HepG2 (cell line): ENCODE measurements around the gene CHST12. TPM values are rescaled to one million over a fixed set of nuclear protein-coding genes. Genes with fewer than 3 reads are reported as not detected.
A peak's percentile ranks its signal among the peaks of the same experiment; 100 is the strongest.

ENCODE experiments used
- HCFC1 ChIP-seq: fragments of 150-350 bp; IDR thresholded peaks from 2 replicates; pipeline ENCODE4 v1.6.1; 2014; ENCODE audit warnings: low read depth, low read length
- HOXA3 ChIP-seq: sonication (generic); formaldehyde crosslinking; IDR thresholded peaks from 2 replicates; pipeline ENCODE4 v1.5.0; 2020; ENCODE audit warnings: missing genetic modification reagents
- NCOA1 ChIP-seq: sonication (generic); formaldehyde crosslinking; IDR thresholded peaks from 2 replicates; pipeline ENCODE4 v1.9.0; 2021; ENCODE audit warnings: missing genetic modification reagents
- ZBTB14 ChIP-seq: sonication (generic); formaldehyde crosslinking; IDR thresholded peaks from 2 replicates; pipeline ENCODE4 v1.4.0; 2020; ENCODE audit warnings: missing genetic modification reagents
- ZNF121 ChIP-seq: sonication (generic); formaldehyde crosslinking; IDR thresholded peaks from 2 replicates; pipeline ENCODE4 v1.5.0; 2020; ENCODE audit warnings: mild to moderate bottlenecking, missing genetic modification reagents
- ZNF143 ChIP-seq: sonication (generic); formaldehyde crosslinking; IDR thresholded peaks from 2 replicates; pipeline ENCODE4 v1.4.0; 2020; ENCODE audit warnings: missing genetic modification reagents
- ZNF160 ChIP-seq: sonication (generic); formaldehyde crosslinking; IDR thresholded peaks from 2 replicates; pipeline ENCODE4 v1.8.0; 2022; ENCODE audit warnings: mild to moderate bottlenecking, inconsistent platforms, missing genetic modification reagents
- ZNF350 ChIP-seq: sonication (generic); formaldehyde crosslinking; IDR thresholded peaks from 2 replicates; pipeline ENCODE4 v1.4.0; 2020; ENCODE audit warnings: mild to moderate bottlenecking, low read depth, missing genetic modification reagents, borderline replicate concordance
- ZNF574 ChIP-seq: sonication (generic); formaldehyde crosslinking; IDR thresholded peaks from 2 replicates; pipeline ENCODE4 v1.4.0; 2020; ENCODE audit warnings: missing genetic modification reagents
- ZNF605 ChIP-seq: sonication (generic); formaldehyde crosslinking; IDR thresholded peaks from 2 replicates; pipeline ENCODE4 v1.8.0; 2022; ENCODE audit warnings: mild to moderate bottlenecking, missing genetic modification reagents
- ZNF720 ChIP-seq: sonication (generic); formaldehyde crosslinking; IDR thresholded peaks from 2 replicates; pipeline ENCODE4 v1.4.0; 2020; ENCODE audit warnings: missing genetic modification reagents
- ZNF879 ChIP-seq: sonication (generic); formaldehyde crosslinking; IDR thresholded peaks from 2 replicates; pipeline ENCODE4 v1.8.1; 2023; ENCODE audit warnings: missing genetic modification reagents
- ZSCAN12 ChIP-seq: sonication (generic); formaldehyde crosslinking; IDR thresholded peaks from 2 replicates; pipeline ENCODE4 v1.9.0; 2021; ENCODE audit warnings: mild to moderate bottlenecking, missing genetic modification reagents
- polyA plus RNA-seq, 8 experiments: library from polyadenylated mRNA; depleted of rRNA in 3 of 8; stranded (reverse) in 7 of 8; unstranded in 1 of 8; fragments of >200 nt; fragmentation: Illumina TruSeq in 4 of 8; extraction: Trizol in 4 of 8; gene quantifications; 2 replicates each; pipeline versions ENCODE4 v1.2.1 to v1.2.3, GENCODE V29; 2011 to 2016; ENCODE audit warnings: low read depth in 4 of 8, missing spikeins in 1 of 8, mixed read lengths in 1 of 8; ENCODE audit not compliant: insufficient read depth in 1 of 8
- total RNA-seq, 5 experiments: library from RNA; depleted of rRNA; stranded (reverse); fragments of >200 nt; fragmentation: Illumina TruSeq; extraction: Trizol; gene quantifications; 2 replicates each; pipeline ENCODE4 v1.2.3, GENCODE V29; 2016; ENCODE audit warnings: low read depth in 1 of 5
- TF ChIP-seq, protein P1 (sequence below): sonication (generic); formaldehyde crosslinking; IDR thresholded peaks from 2 replicates; pipeline ENCODE4 v1.5.0; 2020; ENCODE audit warnings: mild to moderate bottlenecking, missing genetic modification reagents, moderate library complexity
- TF ChIP-seq, protein P2 (sequence below): sonication (generic); formaldehyde crosslinking; IDR thresholded peaks from 2 replicates; pipeline ENCODE4 v1.8.0; 2023; ENCODE audit warnings: mild to moderate bottlenecking, missing genetic modification reagents
- TF ChIP-seq, protein P3 (sequence below): sonication (generic); formaldehyde crosslinking; IDR thresholded peaks from 2 replicates; pipeline ENCODE4 v1.8.1; 2023; ENCODE audit warnings: mild to moderate bottlenecking, missing genetic modification reagents

CHST12 gene
- total and polyA plus RNA-seq, 2 of the 13 experiments (the other 11 are each of a cell fraction or from before 2014, with no cell fraction given) = 6.4 to 15.8 TPM

- TF ChIP-seq, protein P1, sequence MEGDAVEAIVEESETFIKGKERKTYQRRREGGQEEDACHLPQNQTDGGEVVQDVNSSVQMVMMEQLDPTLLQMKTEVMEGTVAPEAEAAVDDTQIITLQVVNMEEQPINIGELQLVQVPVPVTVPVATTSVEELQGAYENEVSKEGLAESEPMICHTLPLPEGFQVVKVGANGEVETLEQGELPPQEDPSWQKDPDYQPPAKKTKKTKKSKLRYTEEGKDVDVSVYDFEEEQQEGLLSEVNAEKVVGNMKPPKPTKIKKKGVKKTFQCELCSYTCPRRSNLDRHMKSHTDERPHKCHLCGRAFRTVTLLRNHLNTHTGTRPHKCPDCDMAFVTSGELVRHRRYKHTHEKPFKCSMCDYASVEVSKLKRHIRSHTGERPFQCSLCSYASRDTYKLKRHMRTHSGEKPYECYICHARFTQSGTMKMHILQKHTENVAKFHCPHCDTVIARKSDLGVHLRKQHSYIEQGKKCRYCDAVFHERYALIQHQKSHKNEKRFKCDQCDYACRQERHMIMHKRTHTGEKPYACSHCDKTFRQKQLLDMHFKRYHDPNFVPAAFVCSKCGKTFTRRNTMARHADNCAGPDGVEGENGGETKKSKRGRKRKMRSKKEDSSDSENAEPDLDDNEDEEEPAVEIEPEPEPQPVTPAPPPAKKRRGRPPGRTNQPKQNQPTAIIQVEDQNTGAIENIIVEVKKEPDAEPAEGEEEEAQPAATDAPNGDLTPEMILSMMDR (CRISPR knock-in tag) = peak; percentile 5; the same call in 1 of the 2 replicates
- TF ChIP-seq ZNF574 (CRISPR knock-in tag) (peak; percentile 48), NCOA1 (CRISPR knock-in tag) (peak; percentile 9; the same call in 1 of the 2 replicates), ZNF121 (CRISPR knock-in tag) (no peak), ZBTB14 (0 out of 2 replicates have a peak, but pooled peaks have one; percentile 6), ZNF879 (no peak), ZSCAN12 (CRISPR knock-in tag) (0 out of 2 replicates have a peak, but pooled peaks have one; percentile 40), HCFC1 (no peak), ZNF350 (CRISPR knock-in tag) (0 out of 2 replicates have a peak, but pooled peaks have one; percentile 18), ZNF720 (no peak), HOXA3 (CRISPR knock-in tag) (0 out of 2 replicates have a peak, but pooled peaks have one; percentile 18), ZNF143 (0 out of 2 replicates have a peak, but pooled peaks have one; percentile 47), ZNF160 (CRISPR knock-in tag) (0 out of 2 replicates have a peak, but pooled peaks have one; percentile 25), ZNF605 (CRISPR knock-in tag) (no peak)
- TF ChIP-seq, protein P2, sequence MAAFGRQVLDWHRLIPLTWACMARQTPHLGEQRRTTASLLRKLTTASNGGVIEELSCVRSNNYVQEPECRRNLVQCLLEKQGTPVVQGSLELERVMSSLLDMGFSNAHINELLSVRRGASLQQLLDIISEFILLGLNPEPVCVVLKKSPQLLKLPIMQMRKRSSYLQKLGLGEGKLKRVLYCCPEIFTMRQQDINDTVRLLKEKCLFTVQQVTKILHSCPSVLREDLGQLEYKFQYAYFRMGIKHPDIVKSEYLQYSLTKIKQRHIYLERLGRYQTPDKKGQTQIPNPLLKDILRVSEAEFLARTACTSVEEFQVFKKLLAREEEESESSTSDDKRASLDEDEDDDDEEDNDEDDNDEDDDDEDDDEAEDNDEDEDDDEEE (CRISPR knock-in tag) = no peak
- TF ChIP-seq, protein P3, sequence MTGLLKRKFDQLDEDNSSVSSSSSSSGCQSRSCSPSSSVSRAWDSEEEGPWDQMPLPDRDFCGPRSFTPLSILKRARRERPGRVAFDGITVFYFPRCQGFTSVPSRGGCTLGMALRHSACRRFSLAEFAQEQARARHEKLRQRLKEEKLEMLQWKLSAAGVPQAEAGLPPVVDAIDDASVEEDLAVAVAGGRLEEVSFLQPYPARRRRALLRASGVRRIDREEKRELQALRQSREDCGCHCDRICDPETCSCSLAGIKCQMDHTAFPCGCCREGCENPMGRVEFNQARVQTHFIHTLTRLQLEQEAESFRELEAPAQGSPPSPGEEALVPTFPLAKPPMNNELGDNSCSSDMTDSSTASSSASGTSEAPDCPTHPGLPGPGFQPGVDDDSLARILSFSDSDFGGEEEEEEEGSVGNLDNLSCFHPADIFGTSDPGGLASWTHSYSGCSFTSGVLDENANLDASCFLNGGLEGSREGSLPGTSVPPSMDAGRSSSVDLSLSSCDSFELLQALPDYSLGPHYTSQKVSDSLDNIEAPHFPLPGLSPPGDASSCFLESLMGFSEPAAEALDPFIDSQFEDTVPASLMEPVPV (CRISPR knock-in tag) = 0 out of 2 replicates have a peak, but pooled peaks have one; percentile 16
These were observed 48.3 kb upstream of the CHST12 start (continued) for GRCh38 chr7:2354939-2355704.
